WI38 (cell line): ENCODE data around the gene COX6A1.

Experiments used
- H3K4me3 ChIP-seq: 2 replicates; pipeline ENCODE4 v1.5.1; 2011; ENCODE audit warnings: low read depth, mild to moderate bottlenecking, control low read depth, low read length
- CTCF ChIP-seq: IDR thresholded peaks from 2 replicates; pipeline ENCODE4 v1.5.1; 2012; ENCODE audit warnings: low read depth, mild to moderate bottlenecking, control low read depth, low read length

Gene COX6A1

GRCh38 chr12:120488057-120488640 is 50.2 kb downstream of the COX6A1 start:
- no peak for TF ChIP-seq CTCF
- H3K4me3 ChIP-seq, result no peak overlapping the region

GRCh38 chr12:120489018-120489417 is 51.1 kb downstream of the COX6A1 start:
- TF ChIP-seq CTCF, result no peak

GRCh38 chr12:120490325-120490724 is 52.4 kb downstream of the COX6A1 start:
- TF ChIP-seq CTCF, result no peak
- H3K4me3 ChIP-seq, result no peak overlapping the region

More at GRCh38 chr12:120489018-120489417, 51.1 kb downstream of the COX6A1 start:
- no peak overlapping the region for H3K4me3 ChIP-seq
